HG02973 (cell line): ENCODE results near the gene RPN2.

Source experiments
- ATAC-seq: cut with Tn5 transposase; IDR thresholded peaks from one replicate; pipeline ENCODE4 v1.9.1; 2021; ENCODE audit warnings: moderate library complexity; ENCODE audit not compliant: unreplicated experiment

RPN2 gene

GRCh38 chr20:37262505-37262904, 83.4 kb downstream of the RPN2 start:
- ATAC-seq = no peak

GRCh38 chr20:37263686-37264085, 84.6 kb downstream of the RPN2 start:
- ATAC-seq = no peak

- no peak for ATAC-seq
Observed at GRCh38 chr20:37265152-37265551, 86.0 kb downstream of the RPN2 start.

GRCh38 chr20:37266940-37267666, 88.0 kb downstream of the RPN2 start:
- no peak for ATAC-seq

- no peak for ATAC-seq
Observed at GRCh38 chr20:37267667-37268313, 88.7 kb downstream of the RPN2 start.

GRCh38 chr20:37270576-37271420, 91.7 kb downstream of the RPN2 start:
- ATAC-seq = peak; percentile 43

- ATAC-seq = no peak
Observed at GRCh38 chr20:37271421-37271768, 92.3 kb downstream of the RPN2 start.

GRCh38 chr20:37273988-37274387, 94.9 kb downstream of the RPN2 start:
- no peak for ATAC-seq

GRCh38 chr20:37274851-37275524, 95.9 kb downstream of the RPN2 start:
- ATAC-seq = no peak

GRCh38 chr20:37276494-37277252, 97.5 kb downstream of the RPN2 start:
- ATAC-seq = no peak

- peak; percentile 48 for ATAC-seq
Observed at GRCh38 chr20:37277253-37277593, 98.1 kb downstream of the RPN2 start.

- ATAC-seq = no peak
Observed at GRCh38 chr20:37278966-37279590, 99.9 kb downstream of the RPN2 start.

GRCh38 chr20:37279820-37280219, 100.7 kb downstream of the RPN2 start:
- no peak for ATAC-seq

GRCh38 chr20:37280403-37280802, 101.3 kb downstream of the RPN2 start:
- ATAC-seq = no peak

GRCh38 chr20:37282556-37282955, 103.4 kb downstream of the RPN2 start:
- no peak for ATAC-seq

- ATAC-seq = no peak
Observed at GRCh38 chr20:37283530-37284195, 104.5 kb downstream of the RPN2 start.

GRCh38 chr20:37284691-37285161, 105.6 kb downstream of the RPN2 start:
- no peak for ATAC-seq

GRCh38 chr20:37285664-37286374, 106.7 kb downstream of the RPN2 start:
- no peak for ATAC-seq

- ATAC-seq = no peak
Observed at GRCh38 chr20:37288091-37288490, 109.0 kb downstream of the RPN2 start.
